ENCODE data around the gene LEFTY1. TPM values are rescaled to one million over a fixed set of nuclear protein-coding genes. Genes with fewer than 3 reads are reported as not detected.

The LEFTY1 gene, protein sequence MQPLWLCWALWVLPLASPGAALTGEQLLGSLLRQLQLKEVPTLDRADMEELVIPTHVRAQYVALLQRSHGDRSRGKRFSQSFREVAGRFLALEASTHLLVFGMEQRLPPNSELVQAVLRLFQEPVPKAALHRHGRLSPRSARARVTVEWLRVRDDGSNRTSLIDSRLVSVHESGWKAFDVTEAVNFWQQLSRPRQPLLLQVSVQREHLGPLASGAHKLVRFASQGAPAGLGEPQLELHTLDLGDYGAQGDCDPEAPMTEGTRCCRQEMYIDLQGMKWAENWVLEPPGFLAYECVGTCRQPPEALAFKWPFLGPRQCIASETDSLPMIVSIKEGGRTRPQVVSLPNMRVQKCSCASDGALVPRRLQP
- total RNA-seq (2021; ENCODE audit: unreplicated experiment) (0.64 TPM), Bru-seq, nascent RNA (not detected), BruChase-seq, experiment 1, labeled RNA remaining after a 6-hour chase (not detected), BruChase-seq, experiment 2, labeled RNA remaining after a 2-hour chase (percentile 20 among the genes with signal in this experiment)
- 0.10 TPM in 2 replicates for polyA plus RNA-seq (2012)
- long read RNA-seq, partial matches to known transcripts, result 0 of 1 reads
- long read RNA-seq, other reads (novel, unspliced or antisense), result 1 of 1 reads

DNA sequence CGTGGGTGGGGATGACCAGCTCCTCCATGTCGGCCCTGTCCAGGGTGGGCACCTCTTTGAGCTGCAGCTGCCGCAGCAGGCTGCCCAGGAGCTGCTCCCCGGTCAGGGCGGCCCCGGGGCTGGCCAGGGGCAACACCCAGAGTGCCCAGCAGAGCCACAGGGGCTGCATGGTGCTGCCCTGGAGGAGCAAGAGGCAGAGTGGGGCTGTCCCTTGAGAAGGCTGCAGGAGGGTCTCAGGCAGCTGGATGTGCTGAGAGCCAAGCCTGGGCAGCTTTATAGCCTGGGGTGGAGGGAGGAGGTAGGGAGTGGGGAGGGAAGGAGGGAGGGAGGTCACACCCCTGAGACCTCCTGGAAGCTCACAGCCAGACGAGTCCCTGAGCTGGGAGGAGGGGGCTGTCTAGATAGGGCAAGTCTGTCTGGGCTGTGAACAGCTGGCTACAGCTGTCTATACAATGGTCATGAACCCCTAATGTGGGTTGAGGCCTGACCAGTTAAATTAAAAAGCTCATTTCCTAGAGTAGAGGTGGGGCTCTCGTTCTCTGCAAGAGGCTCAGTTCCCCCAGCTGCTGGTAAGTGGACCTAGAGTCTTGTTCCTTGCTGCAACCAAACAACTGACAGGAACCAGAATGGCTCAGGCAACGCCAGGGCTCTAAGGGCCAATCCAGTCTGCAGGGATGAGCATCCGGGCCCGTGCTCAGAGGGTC lies at the start of gene LEFTY1:
Gene LEFTY1 (minus strand): TSS at position 249 of the 704 bp plus-strand sequence. CDS start 80 bp downstream, at position 169.
- peaks cover 4 to 20% of the 10 kb centered on the region in 2 experiments; a peak in 3 of 4 replicates for H3K4me1 ChIP-seq (ENCODE audit: control insufficient read depth in 1 of 2, insufficient read depth in 2 of 2, low read length in 2 of 2)
- no peak within 1 kb of the TSS for H3K4me2 ChIP-seq (ENCODE audit: low read length)
- RAD21 ChIA-PET (ENCODE audit: low non-redundant PET in 1 of 2, low total read pairs in 2 of 2, uncharacterized antibody in 2 of 2, unreplicated experiment in 2 of 2), result no interaction called here
- POLR2A ChIA-PET, result interaction anchor here (1.4 kb wide), 1 partner anchor 11 kb away, joined by 3 read pairs; no protein-coding TSS in a partner anchor
- no TSS peak for BruUV-seq (replicated peaks)
- no peaks in the 10 kb centered on the region for H3K27me3 ChIP-seq (ENCODE audit: insufficient read depth, low read length)
- no peak within 1 kb of the TSS for H2AFZ ChIP-seq (ENCODE audit: low read depth, low read length, poor library complexity, severe bottlenecking)
- H4K20me1 ChIP-seq (ENCODE audit: insufficient read depth), result no peaks in the 10 kb centered on the region
- no peaks in the 10 kb centered on the region for H3K9me3 ChIP-seq (ENCODE audit: control insufficient read depth in 1 of 2, insufficient read depth in 1 of 2, low read depth in 1 of 2, low read length in 2 of 2)
- H3K9ac ChIP-seq (ENCODE audit: low read length), result no peak within 1 kb of the TSS
- intact Hi-C loops (cut with micrococcal nuclease), result loop anchor here (10.0 kb wide), 1 partner anchor 114 kb away; the partner anchor contains the start of gene SRP9
- CTCF ChIA-PET, result no interaction called here
- H3K79me2 ChIP-seq (ENCODE audit: insufficient read depth, low read length), result no peaks in the 10 kb centered on the region
- H3K9me2 ChIP-seq (ENCODE audit: insufficient read depth), result no peaks in the 10 kb centered on the region
- no peak within 1 kb of the TSS for H3K4me3 ChIP-seq (replicated peaks in 1 of 2; ENCODE audit: low read depth in 1 of 2, low read length in 2 of 2)
- DNase-seq (ENCODE audit: low read depth, low spot score), result no peak
- TF ChIP-seq SRF (IDR thresholded peaks at IDR 0.05; ENCODE audit: low read depth) (no peak), CBX3 (IDR thresholded peaks at IDR 0.05; ENCODE audit: low read depth) (no peak), POLR2AphosphoS5 (IDR thresholded peaks at IDR 0.05; ENCODE audit: low read depth, low read length) (no peak), TCF7L2 (IDR thresholded peaks at IDR 0.05; ENCODE audit: borderline replicate concordance, extremely low read depth, insufficient read depth, insufficient read length) (no peak), ZFX (IDR thresholded peaks at IDR 0.05) (no peak), YY1 (IDR thresholded peaks at IDR 0.05; ENCODE audit: extremely low read depth, insufficient replicate concordance, low read depth, low read length) (no peak), JUND (IDR thresholded peaks at IDR 0.05) (no peak)
- TF ChIP-seq, protein P1, sequence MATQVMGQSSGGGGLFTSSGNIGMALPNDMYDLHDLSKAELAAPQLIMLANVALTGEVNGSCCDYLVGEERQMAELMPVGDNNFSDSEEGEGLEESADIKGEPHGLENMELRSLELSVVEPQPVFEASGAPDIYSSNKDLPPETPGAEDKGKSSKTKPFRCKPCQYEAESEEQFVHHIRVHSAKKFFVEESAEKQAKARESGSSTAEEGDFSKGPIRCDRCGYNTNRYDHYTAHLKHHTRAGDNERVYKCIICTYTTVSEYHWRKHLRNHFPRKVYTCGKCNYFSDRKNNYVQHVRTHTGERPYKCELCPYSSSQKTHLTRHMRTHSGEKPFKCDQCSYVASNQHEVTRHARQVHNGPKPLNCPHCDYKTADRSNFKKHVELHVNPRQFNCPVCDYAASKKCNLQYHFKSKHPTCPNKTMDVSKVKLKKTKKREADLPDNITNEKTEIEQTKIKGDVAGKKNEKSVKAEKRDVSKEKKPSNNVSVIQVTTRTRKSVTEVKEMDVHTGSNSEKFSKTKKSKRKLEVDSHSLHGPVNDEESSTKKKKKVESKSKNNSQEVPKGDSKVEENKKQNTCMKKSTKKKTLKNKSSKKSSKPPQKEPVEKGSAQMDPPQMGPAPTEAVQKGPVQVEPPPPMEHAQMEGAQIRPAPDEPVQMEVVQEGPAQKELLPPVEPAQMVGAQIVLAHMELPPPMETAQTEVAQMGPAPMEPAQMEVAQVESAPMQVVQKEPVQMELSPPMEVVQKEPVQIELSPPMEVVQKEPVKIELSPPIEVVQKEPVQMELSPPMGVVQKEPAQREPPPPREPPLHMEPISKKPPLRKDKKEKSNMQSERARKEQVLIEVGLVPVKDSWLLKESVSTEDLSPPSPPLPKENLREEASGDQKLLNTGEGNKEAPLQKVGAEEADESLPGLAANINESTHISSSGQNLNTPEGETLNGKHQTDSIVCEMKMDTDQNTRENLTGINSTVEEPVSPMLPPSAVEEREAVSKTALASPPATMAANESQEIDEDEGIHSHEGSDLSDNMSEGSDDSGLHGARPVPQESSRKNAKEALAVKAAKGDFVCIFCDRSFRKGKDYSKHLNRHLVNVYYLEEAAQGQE (IDR thresholded peaks at IDR 0.05; ENCODE audit: low read depth), result no peak
- no peak within 1 kb of the TSS for H3K27ac ChIP-seq (ENCODE audit: low read depth, low read length)
- H3K36me3 ChIP-seq (ENCODE audit: control insufficient read depth in 1 of 2, insufficient read depth in 2 of 2, low read length in 2 of 2), result no peaks in the 10 kb centered on the region
- ATAC-seq, result no peak

All from HCT116 (cell line).